SK-N-SH treated with all-trans-retinoic acid at 6 μM for 48 hours (cell line): Measurements from ENCODE around the gene TNS1.

ENCODE experiments used
- ATAC-seq: fragments of 200-7000 bp; cut with Tn5 transposase; 3 replicates; pipeline ENCODE4 v1.9.1; 2020; ENCODE audit warnings: mild to moderate bottlenecking, moderate library complexity
- ARNTL ChIP-seq: fragments of 450-650 bp; formaldehyde crosslinking; IDR thresholded peaks from 2 replicates; pipeline ENCODE4 v1.5.0; 2020; ENCODE audit warnings: low read depth, mild to moderate bottlenecking, moderate library complexity, borderline replicate concordance
- BACH2 ChIP-seq: fragments of 250-450 bp; sonication (Bioruptor Pico); IDR thresholded peaks from 2 replicates; pipeline ENCODE4 v1.9.0; 2021; ENCODE audit warnings: mild to moderate bottlenecking, borderline replicate concordance
- CSDC2 ChIP-seq: fragments of 250-450 bp; sonication (Bioruptor Pico); IDR thresholded peaks from 2 replicates; pipeline ENCODE4 v1.5.0; 2020; ENCODE audit warnings: mild to moderate bottlenecking, moderate library complexity
- ESRRG ChIP-seq: fragments of 250-450 bp; sonication (Bioruptor Pico); IDR thresholded peaks from 2 replicates; pipeline ENCODE4 v1.6.1; 2021; ENCODE audit warnings: mild to moderate bottlenecking
- GLIS3 ChIP-seq: fragments of 250-450 bp; sonication (Bioruptor Pico); IDR thresholded peaks from 2 replicates; pipeline ENCODE4 v1.5.0; 2020; ENCODE audit warnings: mild to moderate bottlenecking, moderate library complexity
- ISL1 ChIP-seq: fragments of 250-450 bp; sonication (Bioruptor Pico); IDR thresholded peaks from 2 replicates; pipeline ENCODE4 v2.1.2; 2022; ENCODE audit warnings: mild to moderate bottlenecking, moderate library complexity
- OSR1 ChIP-seq: fragments of 250-450 bp; sonication (Bioruptor Pico); IDR thresholded peaks from 2 replicates; pipeline ENCODE4 v1.8.0; 2022; ENCODE audit warnings: moderate library complexity, mild to moderate bottlenecking, inconsistent platforms
- POU6F1 ChIP-seq: fragments of 250-450 bp; sonication (Bioruptor Pico); IDR thresholded peaks from 2 replicates; pipeline ENCODE4 v1.8.0; 2021; ENCODE audit warnings: low read depth, mild to moderate bottlenecking, moderate library complexity, borderline replicate concordance
- PPARA ChIP-seq: fragments of 250-450 bp; sonication (Bioruptor Pico); IDR thresholded peaks from 2 replicates; pipeline ENCODE4 v1.5.0; 2020; ENCODE audit warnings: mild to moderate bottlenecking, borderline replicate concordance
- RARB ChIP-seq: fragments of 250-450 bp; sonication (Bioruptor Pico); IDR thresholded peaks from 2 replicates; pipeline ENCODE4 v1.8.0; 2021; ENCODE audit warnings: mild to moderate bottlenecking, moderate library complexity
- SNAI2 ChIP-seq: fragments of 250-450 bp; sonication (Bioruptor Pico); IDR thresholded peaks from 2 replicates; pipeline ENCODE4 v1.5.0; 2020; ENCODE audit warnings: mild to moderate bottlenecking, moderate library complexity
- TCF4 ChIP-seq: fragments of 250-450 bp; sonication (Bioruptor Pico); IDR thresholded peaks from 2 replicates; pipeline ENCODE4 v1.8.0; 2021; ENCODE audit warnings: mild to moderate bottlenecking, moderate library complexity, borderline replicate concordance
- TOX ChIP-seq: fragments of 250-450 bp; sonication (Bioruptor Pico); IDR thresholded peaks from 2 replicates; pipeline ENCODE4 v1.8.0; 2021; ENCODE audit warnings: mild to moderate bottlenecking, moderate library complexity, borderline replicate concordance
- ZC3H10 ChIP-seq: fragments of 250-450 bp; sonication (Bioruptor Pico); IDR thresholded peaks from 2 replicates; pipeline ENCODE4 v1.5.1; 2021; ENCODE audit warnings: mild to moderate bottlenecking, moderate library complexity
- ZFP3 ChIP-seq: fragments of 250-450 bp; sonication (Bioruptor Pico); IDR thresholded peaks from 2 replicates; pipeline ENCODE4 v1.5.0; 2020; ENCODE audit warnings: mild to moderate bottlenecking, moderate library complexity
- ZFP30 ChIP-seq: fragments of 450-650 bp; formaldehyde crosslinking; IDR thresholded peaks from 2 replicates; pipeline ENCODE4 v1.5.0; 2022; ENCODE audit warnings: mild to moderate bottlenecking, moderate library complexity
- ZNF565 ChIP-seq: fragments of 450-650 bp; formaldehyde crosslinking; conservative IDR thresholded peaks from 2 replicates; pipeline ENCODE4 v1.5.0; 2020; ENCODE audit warnings: low read depth, mild to moderate bottlenecking, moderate library complexity
- ZNF70 ChIP-seq: fragments of 450-650 bp; formaldehyde crosslinking; IDR thresholded peaks from 2 replicates; pipeline ENCODE4 v1.5.0; 2020; ENCODE audit warnings: mild to moderate bottlenecking, moderate library complexity
- ZNF8 ChIP-seq: fragments of 450-650 bp; formaldehyde crosslinking; IDR thresholded peaks from 2 replicates; pipeline ENCODE4 v1.5.0; 2020; ENCODE audit warnings: mild to moderate bottlenecking, moderate library complexity
- TF ChIP-seq, protein P1 (sequence below): fragments of 250-450 bp; sonication (Bioruptor Pico); IDR thresholded peaks from 2 replicates; pipeline ENCODE4 v1.5.1; 2020; ENCODE audit warnings: low read depth, mild to moderate bottlenecking, moderate library complexity
- TF ChIP-seq, protein P2 (sequence below): fragments of 250-450 bp; sonication (Bioruptor Pico); IDR thresholded peaks from 2 replicates; pipeline ENCODE4 v1.8.0; 2020; ENCODE audit warnings: mild to moderate bottlenecking, moderate library complexity, borderline replicate concordance
- TF ChIP-seq, protein P3 (sequence below): fragments of 250-450 bp; sonication (Bioruptor Pico); IDR thresholded peaks from 2 replicates; pipeline ENCODE4 v1.5.0; 2020; ENCODE audit warnings: mild to moderate bottlenecking, moderate library complexity

TNS1 gene

DNA sequence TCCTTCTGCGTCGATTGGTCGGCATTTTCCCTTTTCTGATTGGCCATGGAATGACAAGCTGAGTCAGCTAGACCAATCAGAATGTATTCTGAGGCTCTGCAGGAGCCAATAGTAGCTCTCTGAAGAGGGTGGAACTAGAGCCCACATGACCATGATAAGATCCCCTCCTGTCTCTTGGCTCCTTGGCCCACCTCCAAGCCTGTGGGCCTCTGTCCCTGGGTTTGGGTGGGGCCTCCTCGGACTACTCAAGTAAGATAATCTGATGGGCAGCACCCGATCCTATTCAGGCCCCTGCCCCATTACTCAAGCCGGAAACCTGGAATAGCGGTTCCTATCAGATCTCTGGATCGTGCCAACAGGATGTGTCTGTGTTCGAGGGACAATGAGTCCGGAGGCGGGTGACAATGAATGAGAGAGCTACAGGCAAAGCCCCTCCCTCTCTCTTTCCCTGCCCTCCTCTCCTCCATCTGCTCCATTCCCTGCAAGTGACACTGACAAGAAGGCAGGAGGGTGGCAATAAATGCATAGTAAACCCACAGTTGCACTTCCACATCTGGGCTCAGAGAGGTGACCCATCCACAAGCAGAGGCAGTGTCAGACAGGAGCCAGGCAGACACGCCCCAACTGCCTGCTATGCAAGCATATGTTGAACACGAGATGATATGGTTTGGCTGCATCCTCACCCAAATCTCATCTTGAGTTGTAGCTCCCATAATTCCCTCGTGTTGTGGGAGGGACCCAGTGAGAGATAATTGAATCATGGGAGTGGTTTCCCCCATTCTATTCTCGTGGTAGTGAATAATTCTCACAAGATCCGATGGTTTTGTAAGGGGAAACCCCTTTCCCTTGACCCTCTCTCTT, 114.7 kb downstream of the TNS1 start:
- peak; percentile 73 for ATAC-seq

GRCh38 chr2:217886720-217887309, 116.0 kb downstream of the TNS1 start:
- peak; percentile 79 for ATAC-seq
- TF ChIP-seq ESRRG (CRISPR knock-in tag) (no peak), PPARA (CRISPR knock-in tag) (no peak), ZFP30 (CRISPR knock-in tag) (no peak), GLIS3 (CRISPR knock-in tag) (no peak)
- TF ChIP-seq, protein P1, sequence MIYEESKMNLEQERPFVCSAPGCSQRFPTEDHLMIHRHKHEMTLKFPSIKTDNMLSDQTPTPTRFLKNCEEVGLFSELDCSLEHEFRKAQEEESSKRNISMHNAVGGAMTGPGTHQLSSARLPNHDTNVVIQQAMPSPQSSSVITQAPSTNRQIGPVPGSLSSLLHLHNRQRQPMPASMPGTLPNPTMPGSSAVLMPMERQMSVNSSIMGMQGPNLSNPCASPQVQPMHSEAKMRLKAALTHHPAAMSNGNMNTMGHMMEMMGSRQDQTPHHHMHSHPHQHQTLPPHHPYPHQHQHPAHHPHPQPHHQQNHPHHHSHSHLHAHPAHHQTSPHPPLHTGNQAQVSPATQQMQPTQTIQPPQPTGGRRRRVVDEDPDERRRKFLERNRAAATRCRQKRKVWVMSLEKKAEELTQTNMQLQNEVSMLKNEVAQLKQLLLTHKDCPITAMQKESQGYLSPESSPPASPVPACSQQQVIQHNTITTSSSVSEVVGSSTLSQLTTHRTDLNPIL (CRISPR knock-in tag) = no peak
- TF ChIP-seq, protein P2, sequence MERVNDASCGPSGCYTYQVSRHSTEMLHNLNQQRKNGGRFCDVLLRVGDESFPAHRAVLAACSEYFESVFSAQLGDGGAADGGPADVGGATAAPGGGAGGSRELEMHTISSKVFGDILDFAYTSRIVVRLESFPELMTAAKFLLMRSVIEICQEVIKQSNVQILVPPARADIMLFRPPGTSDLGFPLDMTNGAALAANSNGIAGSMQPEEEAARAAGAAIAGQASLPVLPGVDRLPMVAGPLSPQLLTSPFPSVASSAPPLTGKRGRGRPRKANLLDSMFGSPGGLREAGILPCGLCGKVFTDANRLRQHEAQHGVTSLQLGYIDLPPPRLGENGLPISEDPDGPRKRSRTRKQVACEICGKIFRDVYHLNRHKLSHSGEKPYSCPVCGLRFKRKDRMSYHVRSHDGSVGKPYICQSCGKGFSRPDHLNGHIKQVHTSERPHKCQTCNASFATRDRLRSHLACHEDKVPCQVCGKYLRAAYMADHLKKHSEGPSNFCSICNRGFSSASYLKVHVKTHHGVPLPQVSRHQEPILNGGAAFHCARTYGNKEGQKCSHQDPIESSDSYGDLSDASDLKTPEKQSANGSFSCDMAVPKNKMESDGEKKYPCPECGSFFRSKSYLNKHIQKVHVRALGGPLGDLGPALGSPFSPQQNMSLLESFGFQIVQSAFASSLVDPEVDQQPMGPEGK = no peak

More for the DNA sequence above, 114.7 kb downstream of the TNS1 start:
- TF ChIP-seq RARB (CRISPR knock-in tag) (no peak), ZNF8 (CRISPR knock-in tag) (no peak), TCF4 (CRISPR knock-in tag) (peak; percentile 81), ZFP3 (peak; percentile 36; the same call in 1 of the 2 replicates), ZNF70 (0 out of 2 replicates have a peak, but pooled peaks have one; percentile 4)
- TF ChIP-seq, protein P3, sequence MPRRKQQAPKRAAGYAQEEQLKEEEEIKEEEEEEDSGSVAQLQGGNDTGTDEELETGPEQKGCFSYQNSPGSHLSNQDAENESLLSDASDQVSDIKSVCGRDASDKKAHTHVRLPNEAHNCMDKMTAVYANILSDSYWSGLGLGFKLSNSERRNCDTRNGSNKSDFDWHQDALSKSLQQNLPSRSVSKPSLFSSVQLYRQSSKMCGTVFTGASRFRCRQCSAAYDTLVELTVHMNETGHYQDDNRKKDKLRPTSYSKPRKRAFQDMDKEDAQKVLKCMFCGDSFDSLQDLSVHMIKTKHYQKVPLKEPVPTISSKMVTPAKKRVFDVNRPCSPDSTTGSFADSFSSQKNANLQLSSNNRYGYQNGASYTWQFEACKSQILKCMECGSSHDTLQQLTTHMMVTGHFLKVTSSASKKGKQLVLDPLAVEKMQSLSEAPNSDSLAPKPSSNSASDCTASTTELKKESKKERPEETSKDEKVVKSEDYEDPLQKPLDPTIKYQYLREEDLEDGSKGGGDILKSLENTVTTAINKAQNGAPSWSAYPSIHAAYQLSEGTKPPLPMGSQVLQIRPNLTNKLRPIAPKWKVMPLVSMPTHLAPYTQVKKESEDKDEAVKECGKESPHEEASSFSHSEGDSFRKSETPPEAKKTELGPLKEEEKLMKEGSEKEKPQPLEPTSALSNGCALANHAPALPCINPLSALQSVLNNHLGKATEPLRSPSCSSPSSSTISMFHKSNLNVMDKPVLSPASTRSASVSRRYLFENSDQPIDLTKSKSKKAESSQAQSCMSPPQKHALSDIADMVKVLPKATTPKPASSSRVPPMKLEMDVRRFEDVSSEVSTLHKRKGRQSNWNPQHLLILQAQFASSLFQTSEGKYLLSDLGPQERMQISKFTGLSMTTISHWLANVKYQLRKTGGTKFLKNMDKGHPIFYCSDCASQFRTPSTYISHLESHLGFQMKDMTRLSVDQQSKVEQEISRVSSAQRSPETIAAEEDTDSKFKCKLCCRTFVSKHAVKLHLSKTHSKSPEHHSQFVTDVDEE (CRISPR knock-in tag) = peak; percentile 69; the same call in 1 of the 2 replicates

- TF ChIP-seq ISL1 (no peak), POU6F1 (no peak), GLIS3 (CRISPR knock-in tag) (no peak), ESRRG (CRISPR knock-in tag) (no peak), ZC3H10 (CRISPR knock-in tag) (no peak), ZNF565 (CRISPR knock-in tag) (no peak), RARB (CRISPR knock-in tag) (no peak), OSR1 (no peak), BACH2 (CRISPR knock-in tag) (no peak), TCF4 (CRISPR knock-in tag) (no peak), ARNTL (CRISPR knock-in tag) (no peak), PPARA (CRISPR knock-in tag) (no peak), CSDC2 (CRISPR knock-in tag) (no peak), TOX (CRISPR knock-in tag) (no peak), ZNF70 (no peak), SNAI2 (CRISPR knock-in tag) (no peak)
- TF ChIP-seq, protein P2 = no peak
- TF ChIP-seq, protein P3 (CRISPR knock-in tag) = no peak
- TF ChIP-seq, protein P1 (CRISPR knock-in tag) = no peak
- no peak for ATAC-seq
Observed at GRCh38 chr2:217886091-217886490, 116.7 kb downstream of the TNS1 start.
